NCI-H82 treated with DMSO at 0.1 percent for 48 hours (cell line): Measurements from ENCODE around the gene PTPRM.
A peak's percentile ranks its signal among the peaks of the same experiment; 100 is the strongest.

Experiments
- DNase-seq: peaks from one replicate; lab custom pipeline; 2025; ENCODE audit not compliant: unreplicated experiment; lab: John Stamatoyannopoulos, UW

The PTPRM gene

DNA sequence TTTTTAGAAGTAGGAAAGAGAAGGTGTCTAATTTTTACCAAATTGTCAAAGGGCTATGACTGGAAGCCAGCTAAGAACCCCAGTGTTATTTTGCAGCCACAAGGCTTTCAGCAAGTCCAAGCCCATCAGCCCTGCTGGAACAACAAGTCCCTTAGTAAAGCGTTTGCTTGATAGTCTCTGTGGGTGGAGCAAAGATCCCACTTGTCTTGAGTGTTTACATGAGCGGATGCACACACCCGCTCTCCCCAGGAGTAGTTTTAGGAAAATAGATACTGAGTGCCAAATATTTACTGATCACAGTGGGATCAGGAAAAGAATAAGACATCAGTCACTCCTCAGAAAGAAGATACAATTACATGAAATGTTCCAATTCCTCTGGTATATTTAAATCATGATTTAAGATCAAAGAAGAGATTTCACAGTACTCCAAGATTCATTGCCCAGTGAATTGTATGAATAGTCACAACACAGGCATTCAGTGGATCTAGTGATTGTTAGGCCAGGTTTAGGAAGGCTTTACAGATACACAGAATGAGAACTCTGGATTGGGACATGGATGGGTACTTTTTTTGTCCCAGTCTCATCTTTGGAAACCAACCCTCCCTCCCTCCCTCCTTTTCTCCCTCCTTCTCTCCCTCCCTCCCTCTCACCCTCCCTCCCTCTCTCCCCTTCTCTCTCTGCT is 514.9 kb downstream of the PTPRM start:
- no peak for DNase-seq

DNA sequence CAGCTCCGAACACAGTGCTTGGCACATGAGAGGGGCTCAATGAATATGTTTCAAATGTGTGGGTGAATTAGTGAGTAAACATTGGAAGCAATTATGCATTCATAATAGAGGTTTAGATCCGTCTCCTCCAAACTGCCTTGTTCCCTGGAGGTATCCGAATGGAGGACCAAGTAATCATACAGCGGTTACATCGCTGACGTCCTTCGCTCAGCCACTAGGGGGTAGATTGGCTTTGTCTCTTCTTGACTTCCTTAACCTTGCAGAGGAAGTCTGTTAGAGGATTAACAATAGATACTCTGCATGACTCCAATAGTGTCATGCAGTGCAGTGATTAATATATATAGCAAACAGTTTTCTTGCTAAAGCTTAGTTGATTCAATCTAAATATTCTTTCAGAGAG is 517.0 kb downstream of the PTPRM start:
- peak; percentile 28 for DNase-seq

DNA sequence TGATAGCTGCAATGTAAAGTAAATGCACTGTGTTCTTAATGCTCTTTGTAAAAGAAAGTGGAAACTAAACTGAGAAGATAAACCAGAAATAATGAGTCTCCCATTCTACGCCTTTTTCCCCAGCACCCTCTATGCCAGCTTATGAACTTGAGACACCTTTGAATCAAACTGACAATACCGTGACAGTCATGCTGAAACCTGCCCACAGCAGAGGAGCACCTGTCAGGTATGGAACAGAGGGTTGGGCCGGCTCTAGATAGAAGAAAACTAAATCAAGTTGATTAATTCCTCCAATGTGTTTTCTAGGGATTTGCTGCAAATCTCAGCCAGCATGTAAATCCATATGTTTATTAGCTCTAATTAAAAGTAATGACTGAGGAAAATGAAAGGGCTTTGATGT is 521.5 kb downstream of the PTPRM start:
- DNase-seq: no peak

DNA sequence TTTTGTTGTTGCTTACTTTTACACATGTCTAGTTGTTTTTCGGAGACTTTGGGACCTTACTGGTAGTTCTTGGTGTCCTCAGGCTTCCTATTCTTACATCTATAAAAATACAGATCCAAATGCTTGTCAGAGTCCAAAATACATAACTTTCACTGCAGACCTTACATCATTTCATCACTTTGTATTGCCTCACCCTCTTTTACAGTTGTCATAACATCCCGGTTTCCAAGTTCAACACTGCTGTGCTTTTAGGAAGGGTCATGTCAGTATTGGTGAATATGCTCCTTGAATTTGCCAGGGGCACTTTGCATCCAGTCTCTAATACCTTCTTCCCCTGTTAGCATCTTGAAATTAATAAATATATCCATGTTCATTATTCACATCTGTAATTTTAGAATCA is 523.9 kb downstream of the PTPRM start:
- no peak for DNase-seq

DNA sequence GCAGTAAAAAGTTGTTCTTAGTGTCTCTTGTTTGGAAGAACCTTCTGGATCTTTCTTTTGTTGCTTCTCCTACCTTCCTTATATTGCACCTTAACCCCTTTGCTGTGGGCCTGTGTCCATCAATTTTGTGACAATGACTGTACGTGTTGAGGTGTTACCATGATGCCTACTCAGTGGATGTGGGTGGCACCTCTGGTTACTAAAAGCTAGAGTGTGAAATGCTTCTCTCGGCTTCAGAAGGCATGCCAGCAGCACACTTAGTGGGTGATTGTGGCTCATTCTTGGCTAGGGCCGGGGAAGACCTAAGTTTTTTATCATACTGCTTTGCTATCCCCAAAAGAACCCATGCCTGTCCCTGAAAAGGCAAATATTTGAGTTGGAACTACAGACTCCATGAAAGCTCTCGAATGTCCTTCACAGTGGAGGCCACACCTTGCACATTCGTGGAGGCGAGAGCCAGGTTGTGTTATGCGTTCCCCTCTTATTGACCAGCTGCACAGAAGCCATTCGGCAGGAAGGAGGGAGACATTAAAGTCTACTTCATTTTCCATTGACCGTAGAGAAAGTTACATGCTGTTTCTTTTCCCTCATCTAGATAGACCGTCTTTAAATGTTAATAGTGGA is 528.9 kb downstream of the PTPRM start:
- no peak for DNase-seq

DNA sequence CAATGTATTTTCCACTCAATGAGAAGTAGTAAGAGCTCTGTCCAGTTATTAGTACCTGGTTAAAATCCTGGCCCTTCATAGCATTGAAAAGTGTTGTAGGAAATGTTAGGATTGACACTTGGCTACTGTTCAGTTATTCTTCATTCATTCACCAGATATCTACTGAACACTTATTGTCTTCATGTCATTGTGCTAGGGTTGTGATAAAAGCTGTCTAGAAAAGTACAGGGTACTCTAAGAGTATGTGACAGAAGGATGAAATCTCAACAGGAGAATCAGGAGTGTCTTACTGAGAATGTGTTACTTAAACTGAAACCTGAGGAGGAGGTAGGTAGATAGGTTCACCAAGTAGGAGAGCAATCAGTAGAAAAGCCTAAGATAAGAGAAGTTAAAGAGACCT is 530.3 kb downstream of the PTPRM start:
- DNase-seq: no peak

DNA sequence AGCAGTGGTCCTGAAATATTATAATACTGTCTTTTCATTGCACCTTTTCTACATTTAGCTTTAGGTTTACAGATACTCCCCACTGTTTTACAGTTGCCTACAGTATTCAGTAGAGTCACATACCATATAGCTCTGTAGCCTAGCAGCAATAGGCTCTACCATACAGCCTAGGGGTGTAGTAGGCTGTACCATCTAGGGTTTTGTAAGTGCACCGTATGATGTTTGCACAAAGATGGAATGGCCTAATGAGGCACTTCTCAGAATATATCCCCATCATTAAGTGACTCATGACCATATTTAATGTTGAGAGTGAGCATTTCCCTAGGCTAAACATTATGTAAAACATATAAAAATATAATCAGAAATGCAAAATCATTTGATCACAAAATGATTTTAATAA is 530.8 kb downstream of the PTPRM start:
- DNase-seq: no peak

DNA sequence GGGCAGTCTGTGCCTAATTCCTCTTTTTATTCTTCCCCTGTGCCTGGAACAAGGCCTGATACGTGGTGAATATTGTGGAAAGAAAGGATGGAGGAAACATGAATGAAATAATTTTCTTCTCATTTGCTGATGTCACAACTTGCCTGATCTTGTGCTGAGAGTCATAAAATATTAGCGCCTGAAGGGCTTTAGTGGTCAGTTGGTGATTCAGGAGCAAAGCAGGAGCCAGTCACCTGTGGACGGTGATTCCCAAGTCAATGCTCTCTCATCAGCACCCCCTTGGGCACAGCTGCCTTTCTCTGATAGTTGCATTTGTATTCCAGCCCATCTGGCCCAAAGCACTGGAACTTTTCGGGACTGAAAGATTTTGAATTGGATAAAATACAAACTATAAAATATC is 539.5 kb downstream of the PTPRM start:
- DNase-seq: no peak

DNA sequence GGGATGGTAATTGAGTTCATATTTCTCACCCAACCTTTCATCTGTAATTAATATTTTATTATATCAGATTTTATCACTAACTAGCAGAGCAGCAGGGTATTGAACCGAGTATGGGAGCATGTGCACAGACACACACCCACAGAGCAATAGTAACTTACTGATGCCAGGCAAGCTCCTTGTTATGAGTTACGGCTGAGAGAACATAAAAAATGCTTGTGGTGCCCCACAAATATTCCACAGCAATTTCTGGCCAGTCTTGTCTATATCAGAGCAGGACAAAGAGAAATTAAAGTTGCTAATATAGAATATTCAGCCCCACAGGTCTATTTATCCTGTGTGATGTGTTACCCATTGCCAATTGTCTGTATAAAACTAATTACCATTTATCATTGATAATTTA is 540.3 kb downstream of the PTPRM start:
- no peak for DNase-seq

DNA sequence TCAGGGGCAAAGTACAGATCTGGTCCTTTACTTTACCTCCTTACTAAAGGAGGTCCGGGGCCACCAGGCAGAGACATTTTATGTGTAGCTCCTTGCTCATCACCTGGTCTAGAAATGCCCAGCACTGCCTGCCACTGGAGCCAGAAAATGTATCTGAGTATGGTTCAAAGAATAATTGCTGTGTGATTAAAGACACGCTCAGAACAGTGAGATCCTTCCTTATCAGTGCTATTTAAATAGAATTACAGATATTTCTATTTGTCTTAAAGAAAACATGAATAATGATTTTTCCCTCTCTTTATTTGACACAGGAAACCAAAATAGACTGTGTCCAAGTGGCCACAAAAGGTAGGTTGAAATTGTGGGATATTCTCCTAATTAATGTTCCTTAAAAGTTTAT is 547.4 kb downstream of the PTPRM start:
- DNase-seq: no peak

DNA sequence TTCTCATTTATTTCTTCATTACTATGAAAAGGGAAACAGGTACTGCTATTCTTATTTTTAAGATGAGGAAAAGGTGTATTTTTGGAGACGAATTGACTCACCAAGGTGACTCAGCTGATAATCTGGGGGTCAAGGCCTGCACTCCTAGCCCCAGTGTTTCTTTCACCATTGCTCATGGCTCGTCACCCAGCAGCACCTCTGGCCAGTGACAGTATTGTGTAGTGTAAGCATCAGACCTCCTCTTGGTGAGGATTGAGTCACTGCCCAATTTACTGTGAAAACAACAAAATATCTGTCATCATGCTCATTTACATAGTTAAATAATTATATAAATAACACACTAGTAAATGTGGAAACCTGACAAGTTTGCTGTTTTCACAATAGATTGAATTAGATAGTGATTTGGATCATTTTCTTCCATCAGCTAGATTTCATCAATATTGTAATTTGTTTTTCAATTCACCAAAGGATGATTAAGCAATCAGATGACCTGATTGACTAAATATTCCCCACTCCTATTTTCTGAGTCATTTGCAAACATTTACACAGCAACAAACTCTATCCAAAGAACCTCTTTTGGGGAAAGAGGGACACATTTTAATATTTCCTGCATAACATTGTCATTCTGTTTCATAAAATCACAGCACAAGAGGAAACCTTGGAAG is 549.4 kb downstream of the PTPRM start:
- DNase-seq: no peak

DNA sequence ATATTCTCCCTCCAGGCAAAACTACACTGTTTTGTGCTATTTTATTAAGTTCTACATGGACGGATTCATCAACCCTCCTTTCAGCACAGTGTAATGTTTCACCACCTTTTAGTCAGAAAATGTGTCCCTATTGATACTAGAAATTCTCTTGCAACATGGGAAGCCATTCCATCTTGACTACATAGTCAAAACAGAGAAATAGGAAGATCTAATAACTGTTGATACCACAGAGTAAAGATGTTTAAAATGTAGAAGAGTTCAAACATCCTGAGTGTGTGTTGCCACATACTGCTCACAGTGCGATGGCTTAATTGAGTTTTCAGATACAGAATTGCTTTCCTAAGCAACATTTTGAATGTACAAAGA is 549.9 kb downstream of the PTPRM start:
- no peak for DNase-seq

DNA sequence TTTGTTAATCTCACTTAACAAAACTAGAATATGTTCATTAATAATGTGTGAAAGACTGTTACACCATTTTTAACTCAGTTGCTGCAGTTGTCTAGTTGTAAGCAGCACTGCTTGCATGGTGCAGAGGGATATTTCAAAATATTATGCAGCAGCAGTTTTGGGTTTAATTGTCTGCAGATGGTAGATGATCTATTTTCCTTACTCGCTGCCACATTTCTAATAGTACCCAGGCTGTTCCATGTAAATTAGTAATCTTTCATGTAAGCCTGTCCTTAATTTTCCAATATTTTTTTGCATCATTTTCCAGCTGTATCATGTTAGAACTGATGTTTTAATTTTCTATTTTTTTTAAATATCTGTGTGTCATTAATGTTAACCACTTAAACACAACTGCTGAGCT is 554.0 kb downstream of the PTPRM start:
- DNase-seq: no peak

DNA sequence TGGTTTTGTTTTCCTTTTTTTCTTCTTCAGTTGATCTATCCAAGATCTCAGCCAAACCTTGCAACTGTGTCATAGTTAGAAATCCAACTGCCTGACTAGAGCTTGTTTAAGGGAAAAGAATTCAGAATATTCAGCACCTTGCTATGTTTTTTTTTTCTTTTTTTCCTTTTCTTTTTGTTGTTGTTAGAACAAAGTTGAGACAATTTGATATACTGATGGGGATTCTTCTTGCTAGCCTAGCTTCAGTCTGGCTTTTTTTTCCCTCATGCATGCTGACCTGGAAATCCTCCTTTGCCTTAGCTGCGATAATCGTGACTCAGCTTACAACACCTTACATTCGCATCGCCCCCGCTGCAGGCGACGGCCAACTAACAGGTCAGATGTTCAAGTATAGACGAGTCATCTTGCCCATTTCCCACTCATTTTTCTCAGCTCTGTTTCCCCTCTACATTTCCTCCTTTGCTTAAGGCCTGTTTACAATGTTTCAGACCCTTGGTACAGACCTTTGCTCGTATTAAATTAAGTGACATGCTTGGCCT is 554.9 kb downstream of the PTPRM start:
- no peak for DNase-seq

DNA sequence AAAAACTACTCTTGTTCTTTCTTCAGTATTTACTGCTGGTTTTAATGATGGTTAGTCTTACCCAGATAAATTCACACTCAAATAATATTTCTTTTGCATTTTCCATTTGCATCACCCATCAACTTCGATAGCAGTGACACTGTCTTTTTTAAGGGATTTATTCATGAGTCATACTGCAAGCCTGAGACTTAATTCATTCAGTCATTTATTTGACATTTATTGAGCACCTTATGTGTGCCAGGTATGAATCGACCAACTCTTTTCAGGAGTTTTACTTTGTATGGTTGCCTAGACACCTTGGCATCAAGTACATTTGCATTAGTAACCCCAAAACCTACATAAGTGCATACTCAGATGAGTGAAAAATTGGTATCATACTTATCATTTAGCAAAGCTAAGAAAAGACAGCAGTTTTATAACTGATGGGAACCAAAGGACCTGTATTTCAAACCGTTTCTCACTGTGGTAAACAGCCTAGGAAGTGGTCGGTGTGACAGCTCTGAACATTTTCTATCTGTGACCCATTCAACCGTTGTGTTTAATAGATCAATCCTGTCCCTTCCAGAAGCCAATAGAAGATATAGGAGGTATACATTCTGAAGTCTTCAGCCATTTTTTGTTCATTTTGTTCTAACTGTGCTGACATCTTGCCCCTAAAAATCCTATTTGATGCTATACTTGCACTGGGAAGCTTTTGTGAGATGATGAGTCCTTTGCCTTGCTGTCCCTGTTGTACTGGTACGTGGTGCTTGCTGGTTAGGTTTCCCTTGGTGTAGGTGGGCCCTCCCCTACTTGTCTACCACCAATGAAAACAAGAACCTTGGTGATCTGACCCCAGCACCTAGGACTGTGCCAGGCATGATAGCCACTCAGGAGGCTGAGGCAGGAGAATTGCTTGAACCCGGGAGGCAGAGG is 557.4 kb downstream of the PTPRM start:
- DNase-seq: no peak

DNA sequence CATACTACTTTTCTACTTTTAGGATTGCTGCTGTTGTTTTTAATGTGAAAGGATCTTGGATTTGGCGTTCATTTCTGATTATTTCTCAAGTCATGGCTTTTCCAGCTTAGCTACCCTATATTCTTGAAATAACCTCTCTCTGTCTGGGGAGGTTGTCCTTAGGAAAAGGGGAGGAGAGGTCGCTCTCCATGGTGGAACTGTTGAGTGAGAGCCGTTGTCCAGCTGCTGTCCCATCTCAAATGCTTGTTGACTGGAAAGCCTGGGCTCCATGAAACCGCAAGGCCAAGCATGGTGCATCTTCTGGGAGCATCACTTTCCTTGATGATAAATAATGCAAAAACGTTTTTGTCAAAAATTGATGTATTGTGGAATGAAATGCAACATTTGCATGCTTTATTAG is 563.0 kb downstream of the PTPRM start:
- DNase-seq: no peak

DNA sequence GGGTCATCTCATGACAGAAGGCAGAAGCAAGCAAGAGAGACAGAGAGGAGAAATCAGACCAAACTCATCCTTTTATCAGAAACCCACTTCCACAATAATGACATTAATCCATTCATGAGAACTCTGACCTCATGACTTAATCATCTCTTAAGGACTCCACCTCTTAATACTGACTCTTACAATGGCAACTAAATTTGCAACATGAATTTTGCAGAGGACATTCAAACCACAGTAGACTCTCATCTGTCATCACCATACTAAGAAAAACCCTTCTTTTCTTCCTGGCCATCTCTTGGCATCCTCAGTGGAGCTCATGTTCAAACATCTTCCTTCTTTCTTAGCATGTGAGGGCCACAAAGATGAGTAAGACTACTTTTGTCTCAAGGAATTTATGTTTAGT is 565.9 kb downstream of the PTPRM start:
- no peak for DNase-seq

DNA sequence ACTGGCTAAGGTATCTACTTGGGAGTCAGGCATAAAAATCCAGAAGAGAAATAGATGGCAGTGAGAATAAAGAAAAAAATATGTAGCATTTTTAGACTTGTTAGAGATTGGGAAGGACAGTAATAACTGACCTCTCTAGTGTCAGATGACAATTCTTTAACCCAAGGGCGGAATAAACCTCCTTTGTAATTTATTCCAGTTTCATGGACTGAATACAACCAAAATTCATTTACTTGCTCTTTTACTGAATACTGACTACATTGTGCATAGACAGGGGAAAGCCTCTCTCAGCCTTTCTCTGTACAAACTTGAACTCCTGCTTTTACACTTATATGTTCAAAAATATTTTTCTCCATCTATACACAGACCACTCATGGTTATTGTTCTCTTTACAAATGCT is 566.8 kb downstream of the PTPRM start:
- DNase-seq: no peak

DNA sequence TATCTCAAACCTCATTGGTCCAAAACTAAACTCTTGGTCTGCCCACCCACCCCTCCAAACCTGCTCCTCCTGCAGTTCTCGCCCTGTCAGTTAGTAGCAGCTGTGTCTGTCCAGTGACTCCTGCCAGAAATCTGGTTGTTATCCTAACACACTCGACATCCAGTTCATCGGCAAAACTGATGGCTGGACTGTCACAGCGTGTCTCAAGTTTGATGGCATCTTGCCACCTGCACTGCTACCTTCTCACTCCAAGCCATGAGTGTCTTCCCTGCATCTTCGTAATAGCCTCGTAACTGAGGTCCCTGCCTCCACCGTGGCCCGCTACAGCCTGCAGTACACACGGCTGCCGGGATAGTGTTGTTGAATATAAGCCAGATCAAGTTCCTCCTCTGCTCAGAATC is 572.0 kb downstream of the PTPRM start:
- DNase-seq: no peak

DNA sequence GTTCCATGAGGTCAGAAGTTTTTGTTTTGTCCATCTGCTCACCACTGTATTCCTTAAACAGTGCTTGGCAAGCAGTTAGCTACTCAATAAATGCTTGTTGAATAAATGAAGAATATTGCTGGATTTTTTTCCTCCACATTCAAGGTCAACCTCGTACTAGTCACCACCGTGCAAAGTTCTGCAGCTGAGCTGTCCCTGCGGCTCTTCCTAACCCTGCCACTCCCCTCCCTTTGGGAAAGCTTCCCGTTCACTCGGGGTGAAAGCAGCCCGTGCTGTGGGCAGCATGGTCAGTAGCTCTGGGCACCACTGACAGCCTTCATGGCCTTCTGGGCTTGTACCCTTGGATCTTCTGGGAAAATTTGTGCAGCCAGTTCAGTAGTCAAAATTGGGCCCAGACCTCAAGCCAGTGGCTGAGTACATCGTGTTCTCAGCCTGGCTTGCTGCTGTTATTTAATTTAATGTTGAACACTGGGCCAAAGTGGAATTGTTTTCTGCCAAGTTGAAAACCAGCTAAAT is 572.8 kb downstream of the PTPRM start:
- DNase-seq: no peak

DNA sequence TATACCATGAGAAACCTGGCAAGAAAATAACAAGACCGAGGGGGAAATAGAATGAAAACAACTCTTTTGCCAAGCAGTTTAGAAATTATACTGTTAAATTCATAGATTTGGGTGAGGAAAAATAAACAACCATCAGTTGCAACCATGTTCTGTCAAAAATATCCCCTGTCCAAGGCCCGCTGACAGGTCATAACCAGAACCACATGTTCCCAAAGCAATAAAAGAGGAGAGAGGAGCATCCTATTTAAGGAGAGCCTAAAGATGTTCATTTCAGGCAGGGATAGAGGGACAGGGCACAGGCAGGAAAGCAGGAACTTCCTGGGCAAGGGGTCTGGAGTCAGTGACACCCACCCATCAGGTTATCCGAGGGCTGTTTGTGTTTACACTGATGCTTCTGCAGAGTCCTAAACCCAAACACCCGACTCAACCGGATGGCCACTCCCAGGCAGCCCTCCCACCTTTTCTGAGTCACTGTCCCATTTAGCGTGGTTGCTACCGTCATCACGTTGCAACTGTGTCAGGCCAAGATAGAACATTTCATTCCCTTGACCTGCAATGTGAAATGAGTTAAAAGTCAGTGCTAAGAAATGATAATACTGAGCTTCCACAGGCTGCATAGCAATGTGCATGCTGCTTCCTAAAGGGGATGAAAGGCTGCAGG is 573.9 kb downstream of the PTPRM start:
- no peak for DNase-seq
